Measurements from ENCODE around the gene PBX3.

DNA sequence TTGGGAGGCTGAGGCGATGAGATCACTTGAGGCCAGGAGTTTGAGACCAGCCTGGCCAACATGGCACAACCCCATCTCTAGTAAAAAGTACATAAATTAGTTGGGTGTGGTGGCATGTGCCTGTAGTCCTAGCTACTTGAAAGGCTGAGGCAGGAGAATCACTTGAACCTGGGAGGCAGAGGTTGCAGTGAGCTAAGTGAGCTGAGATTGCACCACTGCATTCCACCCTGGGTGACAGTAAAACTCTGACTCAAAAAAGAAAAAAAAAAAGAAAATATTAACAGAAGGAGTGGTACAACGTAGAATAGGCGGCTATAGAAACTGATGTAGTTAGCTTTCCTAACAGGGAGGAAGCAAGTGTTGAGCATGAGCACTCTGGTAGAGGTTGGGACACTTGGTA is 59.9 kb downstream of the PBX3 start:
- TF ChIP-seq YY1 (IDR thresholded peaks at IDR 0.05; ENCODE audit: insufficient read depth, insufficient read length) (no peak), ZNF274 (IDR thresholded peaks at IDR 0.05; ENCODE audit: low read depth, low read length) (no peak), SUZ12 (IDR thresholded peaks at IDR 0.05; ENCODE audit: extremely low read depth, insufficient read depth, insufficient read length) (no peak)

Measured in NT2/D1 (cell line).